Neuronal stem cell (in vitro differentiated cells): Measurements from ENCODE around the gene GRIK4.

ENCODE experiments used
- DNase-seq: peaks from one replicate; pipeline ENCODE4 v3.0.0-alpha.2; 2013; ENCODE audit warnings: low spot score
- H2AFZ ChIP-seq: one replicate; pipeline ENCODE4 v1.6.1; 2013; ENCODE audit warnings: mild to moderate bottlenecking, low read length, inconsistent platforms
- H2AK5ac ChIP-seq: 2 replicates; pipeline ENCODE4 v1.6.1; 2013; ENCODE audit warnings: low read depth, mild to moderate bottlenecking, inconsistent platforms, low read length, moderate library complexity, mixed read lengths
- H2BK120ac ChIP-seq: 2 replicates; pipeline ENCODE4 v1.6.1; 2013; ENCODE audit warnings: low read depth, mild to moderate bottlenecking, inconsistent platforms, low read length, moderate library complexity, mixed read lengths
- H2BK12ac ChIP-seq: one replicate; pipeline ENCODE4 v1.6.1; 2013; ENCODE audit warnings: low read length, inconsistent platforms
- H2BK15ac ChIP-seq: 2 replicates; pipeline ENCODE4 v1.6.1; 2013; ENCODE audit warnings: mild to moderate bottlenecking, low read length, inconsistent platforms, mixed read lengths
- H2BK5ac ChIP-seq: one replicate; pipeline ENCODE4 v1.6.1; 2013; ENCODE audit warnings: inconsistent platforms, mild to moderate bottlenecking, low read length, moderate library complexity
- H3K14ac ChIP-seq: one replicate; pipeline ENCODE4 v1.6.1; 2013; ENCODE audit warnings: low read length, inconsistent platforms
- H3K18ac ChIP-seq: 2 replicates; pipeline ENCODE4 v1.6.1; 2013; ENCODE audit warnings: low read length, inconsistent platforms
- H3K23ac ChIP-seq: 2 replicates; pipeline ENCODE4 v1.6.1; 2013; ENCODE audit warnings: low read depth, mild to moderate bottlenecking, mixed read lengths, low read length, inconsistent platforms; ENCODE audit not compliant: poor library complexity
- H3K27ac ChIP-seq: replicated peaks from 3 replicates; pipeline ENCODE4 v1.5.1; 2013; ENCODE audit warnings: low read length, inconsistent platforms
- H3K27me3 ChIP-seq, 3 experiments: 2 replicates each; pipeline ENCODE4 v1.6.1; 2013; ENCODE audit warnings: low read length in 3 of 3, mild to moderate bottlenecking in 2 of 3, inconsistent platforms in 1 of 3, low read depth in 1 of 3, mixed read lengths in 1 of 3, moderate library complexity in 1 of 3; ENCODE audit not compliant: control insufficient read depth in 3 of 3, insufficient read depth in 3 of 3
- H3K36me3 ChIP-seq, 2 donors: replicated peaks in 1 of 2; 2 replicates each; pipeline ENCODE4 v1.6.1; 2013; ENCODE audit warnings: low read length in 2 of 2; ENCODE audit not compliant: control insufficient read depth in 2 of 2, insufficient read depth in 2 of 2
- H3K4ac ChIP-seq: 2 replicates; pipeline ENCODE4 v1.6.1; 2013; ENCODE audit warnings: inconsistent platforms, mild to moderate bottlenecking, low read length, moderate library complexity
- H3K4me1 ChIP-seq, 2 donors: 1 replicate in 1 of 2; 2 replicates in 1 of 2; pipeline ENCODE4 v1.6.1; 2013; ENCODE audit warnings: low read length in 2 of 2, low read depth in 1 of 2; ENCODE audit not compliant: control insufficient read depth in 2 of 2, insufficient read depth in 1 of 2
- H3K4me2 ChIP-seq: one replicate; pipeline ENCODE4 v1.6.1; 2013; ENCODE audit warnings: mild to moderate bottlenecking, low read length, inconsistent platforms; ENCODE audit not compliant: insufficient read depth, poor library complexity, severe bottlenecking
- H3K4me3 ChIP-seq, 2 donors: 2 replicates each; pipeline ENCODE4 v1.5.1; 2013; ENCODE audit warnings: low read length in 2 of 2, mild to moderate bottlenecking in 2 of 2, inconsistent platforms in 1 of 2, moderate library complexity in 1 of 2
- H3K79me1 ChIP-seq: one replicate; pipeline ENCODE4 v1.6.1; 2013; ENCODE audit warnings: low read depth, mild to moderate bottlenecking, inconsistent platforms, low read length, moderate library complexity
- H3K9ac ChIP-seq: one replicate; pipeline ENCODE4 v1.6.1; 2013; ENCODE audit warnings: mild to moderate bottlenecking, low read depth, low read length, inconsistent platforms; ENCODE audit not compliant: poor library complexity
- H3K9me3 ChIP-seq, 2 donors: replicated peaks in 1 of 2; 2 replicates each; pipeline versions ENCODE3 to v1.6.1; 2013; ENCODE audit warnings: low read length in 2 of 2, mild to moderate bottlenecking in 2 of 2, inconsistent platforms in 1 of 2, low read depth in 1 of 2, mixed read lengths in 1 of 2, moderate library complexity in 1 of 2; ENCODE audit not compliant: control insufficient read depth in 2 of 2, insufficient read depth in 1 of 2
- H4K8ac ChIP-seq: one replicate; pipeline ENCODE4 v1.6.1; 2013; ENCODE audit warnings: low read depth, mild to moderate bottlenecking, inconsistent platforms, low read length, moderate library complexity
- H4K91ac ChIP-seq: one replicate; pipeline ENCODE4 v1.6.1; 2013; ENCODE audit warnings: low read length, low read depth, mild to moderate bottlenecking, inconsistent platforms; ENCODE audit not compliant: poor library complexity
- WGBS, 2 donors: extraction: QIAGEN DNeasy Blood & Tissue Kit; methylation state at CpG; one replicate each; pipeline ENCODE4 v1.1.7; 2013; ENCODE audit warnings: missing lambda C conversion rate in 2 of 2, mixed read lengths in 1 of 2; ENCODE audit not compliant: insufficient read length in 2 of 2, insufficient replicate concordance in 1 of 2; ENCODE audit errors: extremely low coverage in 2 of 2; 5-methylcytosine and 5-hydroxymethylcytosine counted together

The GRIK4 gene

DNA sequence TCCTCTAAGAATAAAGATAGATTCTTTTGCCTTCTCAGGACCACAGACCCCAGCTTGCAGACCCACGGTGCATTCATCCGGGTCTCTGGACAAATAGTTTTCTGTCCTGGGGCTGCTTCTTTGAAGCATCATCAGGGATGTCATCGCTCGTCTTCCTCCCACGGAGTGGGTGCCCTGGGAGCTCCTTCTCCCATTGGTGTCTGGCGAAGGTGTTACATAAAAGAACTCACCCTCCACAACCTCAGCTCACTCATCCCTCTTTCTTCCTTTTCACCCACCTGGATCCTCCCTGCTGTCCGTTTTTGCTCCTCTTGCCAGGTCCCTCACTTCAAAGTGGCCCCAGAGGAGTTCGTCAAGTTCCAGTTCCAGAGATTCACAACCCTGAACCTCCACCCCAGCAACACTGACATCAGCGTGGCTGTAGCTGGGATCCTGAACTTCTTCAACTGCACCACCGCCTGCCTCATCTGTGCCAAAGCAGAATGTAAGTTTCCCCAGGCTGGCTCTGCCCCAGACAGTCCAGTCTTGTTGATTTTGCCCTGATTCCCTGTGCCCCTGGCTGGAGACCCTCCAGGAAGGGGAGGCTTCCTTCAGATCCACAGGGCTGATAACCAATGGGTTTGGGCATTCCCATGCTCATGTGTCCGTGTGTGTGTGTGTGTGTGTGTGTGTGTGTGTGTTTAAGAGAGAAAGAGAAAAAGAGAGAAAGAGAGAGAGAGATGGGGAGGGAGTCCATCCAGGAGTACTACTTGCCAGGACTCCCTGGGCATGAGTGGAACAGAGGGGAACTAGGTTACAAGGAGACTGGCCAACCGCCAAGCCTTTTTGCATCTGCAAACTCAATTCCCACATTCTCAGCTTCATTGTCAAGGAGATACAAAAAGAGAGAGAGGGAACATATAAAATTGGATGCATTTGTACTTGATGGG lies 308.2 kb downstream of the GRIK4 start:
- Histone ChIP-seq H3K79me1 (no peaks in the 10 kb centered on the region), H3K9ac (no peak overlapping the region), H2AFZ (no peak overlapping the region), H3K9me3 (no peaks in the 10 kb centered on the region), H2BK15ac (no peak overlapping the region), H3K18ac (no peak overlapping the region), H3K27me3 (no peaks in the 10 kb centered on the region), H3K4ac (no peak overlapping the region), H3K23ac (no peak overlapping the region), H2BK5ac (no peak overlapping the region), H3K14ac (no peak overlapping the region), H4K8ac (no peak overlapping the region), H3K4me1 (peaks cover 0 to 4% of the 10 kb centered on the region in 2 donors), H4K91ac (no peak overlapping the region), H2BK12ac (no peak overlapping the region), H3K36me3 (no peaks in the 10 kb centered on the region), H2AK5ac (no peak overlapping the region), H3K4me2 (no peak overlapping the region), H2BK120ac (no peak overlapping the region), H3K27ac (no peak overlapping the region), H3K4me3 (no peak overlapping the region)
- DNase-seq, result no peak
- no CpG with 5 or more reads among the region's 12 CpGs for WGBS, 2 donors

DNA sequence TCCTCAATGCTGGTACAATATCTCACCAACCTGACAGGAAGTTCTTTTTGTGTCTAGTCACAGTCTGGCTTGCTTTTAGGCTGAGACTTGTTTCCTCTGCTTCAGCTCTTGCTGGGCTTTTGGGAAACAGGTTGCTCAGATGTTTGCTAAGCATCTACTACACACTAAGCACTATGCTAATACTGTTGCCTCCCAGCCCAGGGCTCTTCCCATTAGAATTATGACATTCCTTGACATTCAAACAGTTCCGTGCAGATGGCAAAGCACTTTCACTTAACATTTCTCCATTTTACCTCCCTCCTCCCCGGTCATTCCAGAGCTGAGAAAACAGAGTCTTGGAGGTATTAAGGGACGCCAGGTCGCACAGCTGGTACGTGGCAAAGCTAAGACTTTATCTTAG lies 311.6 kb downstream of the GRIK4 start:
- Histone ChIP-seq H3K79me1 (no peaks in the 10 kb centered on the region), H3K27ac (no peak overlapping the region), H3K23ac (no peak overlapping the region), H4K8ac (no peak overlapping the region), H3K4me3 (no peak overlapping the region), H2BK15ac (no peak overlapping the region), H3K4me1 (peaks cover 0 to under 1% of the 10 kb centered on the region in 2 donors), H3K36me3 (no peaks in the 10 kb centered on the region), H3K14ac (no peak overlapping the region), H3K18ac (no peak overlapping the region), H3K9me3 (no peaks in the 10 kb centered on the region), H4K91ac (no peak overlapping the region), H2AFZ (no peak overlapping the region), H2BK12ac (no peak overlapping the region), H3K9ac (no peak overlapping the region), H2BK5ac (no peak overlapping the region), H2BK120ac (no peak overlapping the region), H3K27me3 (no peaks in the 10 kb centered on the region), H3K4me2 (no peak overlapping the region), H2AK5ac (no peak overlapping the region), H3K4ac (no peak overlapping the region)
- no peak for DNase-seq
- WGBS, 2 donors, result no CpG with 5 or more reads among the region's 5 CpGs

DNA sequence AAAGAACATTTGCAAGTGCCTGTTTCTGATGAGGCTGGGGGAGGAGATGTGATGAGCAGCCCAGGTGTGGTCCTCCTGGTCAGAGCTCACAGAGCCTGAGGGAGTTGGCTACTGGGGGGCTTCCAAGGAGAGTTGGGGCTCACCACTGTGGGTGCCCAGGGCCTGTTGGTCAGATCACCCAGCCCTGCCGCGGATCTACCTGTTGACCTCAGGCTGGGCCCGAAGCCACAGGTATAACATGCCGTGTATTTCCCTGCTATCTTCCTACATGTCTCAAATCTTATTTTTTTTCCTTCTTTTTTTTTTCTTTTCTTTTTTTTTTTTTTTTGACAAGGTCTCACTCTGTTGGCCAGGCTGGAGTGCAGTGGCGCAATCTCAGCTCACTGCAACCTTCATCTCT lies 312.7 kb downstream of the GRIK4 start:
- H2BK15ac ChIP-seq, result no peak overlapping the region
- no peak overlapping the region for H4K91ac ChIP-seq
- no peak overlapping the region for H2AK5ac ChIP-seq
- no peak overlapping the region for H2AFZ ChIP-seq
- no peak overlapping the region for H2BK120ac ChIP-seq
- no peak overlapping the region for H3K4ac ChIP-seq
- no peak overlapping the region for H4K8ac ChIP-seq
- H3K4me1 ChIP-seq, result no peaks in the 10 kb centered on the region
- WGBS, 2 donors, result no CpG with 5 or more reads among the region's 5 CpGs
- no peaks in the 10 kb centered on the region for H3K79me1 ChIP-seq
- H2BK12ac ChIP-seq, result no peak overlapping the region
- no peak overlapping the region for H2BK5ac ChIP-seq
- no peak overlapping the region for H3K27ac ChIP-seq
- H3K4me2 ChIP-seq, result no peak overlapping the region
- H3K9ac ChIP-seq, result no peak overlapping the region
- no peak for DNase-seq
- no peaks in the 10 kb centered on the region for H3K27me3 ChIP-seq
- no peak overlapping the region for H3K4me3 ChIP-seq
- no peak overlapping the region for H3K18ac ChIP-seq
- H3K23ac ChIP-seq, result no peak overlapping the region
- no peaks in the 10 kb centered on the region for H3K36me3 ChIP-seq
- no peak overlapping the region for H3K14ac ChIP-seq
- no peaks in the 10 kb centered on the region for H3K9me3 ChIP-seq

DNA sequence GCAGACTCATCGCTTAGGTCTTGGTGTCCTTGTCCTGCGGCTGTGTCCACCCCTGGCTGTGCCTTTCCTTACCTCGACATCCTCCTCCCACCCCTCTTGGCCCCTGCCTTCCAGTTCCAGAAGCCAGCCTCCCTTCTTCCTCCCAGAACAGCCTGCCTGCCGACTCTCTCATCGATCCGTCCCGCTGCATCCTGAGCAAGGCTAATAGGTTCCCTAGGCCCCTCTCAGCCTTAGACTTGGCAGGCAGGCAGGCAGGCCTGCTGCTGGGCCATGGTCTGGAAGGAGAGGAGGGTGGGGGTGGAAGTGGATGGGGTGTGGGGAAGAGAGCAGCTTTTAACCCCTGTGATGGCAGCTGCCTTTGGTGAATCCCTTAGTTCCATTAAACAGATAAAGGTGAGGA lies 315.6 kb downstream of the GRIK4 start:
- H2BK5ac ChIP-seq, result no peak overlapping the region
- H3K9me3 ChIP-seq, result no peaks in the 10 kb centered on the region
- H2BK120ac ChIP-seq, result no peak overlapping the region
- H2AK5ac ChIP-seq, result no peak overlapping the region
- no peaks in the 10 kb centered on the region for H3K36me3 ChIP-seq
- no peak overlapping the region for H2BK12ac ChIP-seq
- no peaks in the 10 kb centered on the region for H3K27me3 ChIP-seq
- H3K4me1 ChIP-seq, result peaks cover 3 to 5% of the 10 kb centered on the region in 2 donors
- H3K14ac ChIP-seq, result no peak overlapping the region
- H3K4me3 ChIP-seq, result no peak overlapping the region
- no peak overlapping the region for H3K18ac ChIP-seq
- no peaks in the 10 kb centered on the region for H3K79me1 ChIP-seq
- no peak overlapping the region for H4K91ac ChIP-seq
- no peak overlapping the region for H3K27ac ChIP-seq
- no peak overlapping the region for H2BK15ac ChIP-seq
- H4K8ac ChIP-seq, result no peak overlapping the region
- H3K4ac ChIP-seq, result no peak overlapping the region
- no peak for DNase-seq
- no peak overlapping the region for H3K23ac ChIP-seq
- H2AFZ ChIP-seq, result no peak overlapping the region
- no peak overlapping the region for H3K4me2 ChIP-seq
- no CpG with 5 or more reads among the region's 7 CpGs for WGBS, 2 donors
- H3K9ac ChIP-seq, result no peak overlapping the region
